Measurements from ENCODE around the gene MPRIP.

Gene MPRIP

GRCh38 chr17:17237026-17237799, 195.0 kb downstream of the MPRIP start, which contains the start of gene FLCN:
Gene FLCN (minus strand): TSS chr17:17237168. CDS start chr17:17228137, 9,031 bp downstream.
- DNase-seq (ENCODE audit: low read depth), result peak; percentile 56

- no peak for DNase-seq (ENCODE audit: low read depth)
Measured at GRCh38 chr17:17239832-17240231, 197.6 kb downstream of the MPRIP start.

GRCh38 chr17:17241656-17242055, 199.4 kb downstream of the MPRIP start:
- no peak for DNase-seq (ENCODE audit: low read depth)

DNA sequence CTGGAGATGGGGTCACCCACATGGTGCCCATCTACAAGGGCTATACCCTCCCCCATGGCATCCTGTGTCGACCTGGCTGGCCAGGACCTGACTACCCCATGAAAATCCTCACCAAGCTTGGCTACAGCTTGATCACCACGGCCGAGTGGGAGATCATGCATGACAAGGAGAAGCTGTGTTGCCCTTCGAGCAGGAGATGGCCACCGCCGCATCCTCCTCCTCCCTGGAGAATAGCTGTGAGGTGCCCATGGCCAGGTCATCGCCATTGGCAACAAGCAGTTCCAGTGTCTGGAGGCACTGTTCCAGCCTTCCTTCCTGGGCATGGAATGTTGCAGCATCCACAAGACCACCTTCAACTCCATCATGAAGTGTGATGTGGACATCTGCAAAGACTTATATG, 200.0 kb downstream of the MPRIP start:
- no peak for DNase-seq (ENCODE audit: low read depth)

Data from GM04503 (cell line).